HS-27A (cell line): ENCODE measurements around the gene IBSP.

Experiments
- DNase-seq: peaks from one replicate; pipeline ENCODE4 v3.0.0-alpha.2; 2012; ENCODE audit warnings: low read depth, missing footprints

The IBSP gene

GRCh38 chr4:87838205-87838604 is 38.9 kb downstream of the IBSP start:
- no peak for DNase-seq

DNA sequence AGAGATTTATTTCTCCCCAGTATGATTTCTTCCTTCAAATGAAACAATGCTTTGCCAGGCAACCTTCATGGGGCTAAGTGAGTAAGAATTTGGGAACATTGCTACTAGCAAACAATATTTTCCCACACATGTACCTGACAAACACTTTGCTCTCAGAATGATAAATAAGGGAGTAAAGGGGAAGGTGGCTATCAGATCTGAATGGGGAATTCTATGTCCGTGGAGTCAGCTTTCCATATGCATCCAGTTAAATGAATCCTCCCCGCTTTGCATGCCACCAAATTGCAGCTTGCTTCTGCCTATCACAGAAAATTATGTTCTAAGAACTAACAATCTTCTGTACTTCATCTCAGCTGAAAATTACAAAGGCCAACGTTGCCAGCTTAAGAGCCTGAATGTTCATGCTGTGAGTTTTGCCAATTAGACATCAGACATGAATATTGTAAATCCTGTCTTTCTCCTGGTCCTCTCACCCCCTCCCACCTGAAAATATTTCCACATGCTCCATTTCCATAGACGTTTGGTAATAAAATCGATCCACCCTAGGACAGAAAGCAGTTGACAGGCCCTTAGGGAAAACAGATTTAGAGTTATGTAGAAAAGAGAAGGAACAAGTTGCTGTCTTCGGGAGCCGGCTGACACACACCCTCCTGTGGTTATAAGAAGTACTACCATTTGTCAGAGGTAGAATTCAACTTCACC is 39.7 kb downstream of the IBSP start:
- no peak for DNase-seq

DNA sequence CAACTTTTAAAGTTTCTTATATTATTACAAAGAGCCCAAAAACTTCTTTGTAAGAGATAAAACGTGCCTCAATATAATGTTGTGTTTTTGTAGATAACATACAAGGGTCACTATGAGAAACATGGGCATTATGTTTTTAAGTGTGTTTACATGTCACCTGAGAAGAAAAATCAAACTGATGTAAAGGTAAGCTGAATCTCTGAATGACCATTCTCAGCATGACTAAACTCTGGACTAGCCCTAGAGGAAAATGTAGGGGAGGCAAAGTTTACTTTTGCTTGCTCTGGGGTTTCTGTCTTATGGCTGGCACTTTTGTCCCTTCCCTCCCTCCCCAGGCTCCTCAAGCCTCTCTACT is 40.2 kb downstream of the IBSP start:
- DNase-seq: no peak

- DNase-seq: no peak
Measured at GRCh38 chr4:87840149-87840548, 40.8 kb downstream of the IBSP start.

DNA sequence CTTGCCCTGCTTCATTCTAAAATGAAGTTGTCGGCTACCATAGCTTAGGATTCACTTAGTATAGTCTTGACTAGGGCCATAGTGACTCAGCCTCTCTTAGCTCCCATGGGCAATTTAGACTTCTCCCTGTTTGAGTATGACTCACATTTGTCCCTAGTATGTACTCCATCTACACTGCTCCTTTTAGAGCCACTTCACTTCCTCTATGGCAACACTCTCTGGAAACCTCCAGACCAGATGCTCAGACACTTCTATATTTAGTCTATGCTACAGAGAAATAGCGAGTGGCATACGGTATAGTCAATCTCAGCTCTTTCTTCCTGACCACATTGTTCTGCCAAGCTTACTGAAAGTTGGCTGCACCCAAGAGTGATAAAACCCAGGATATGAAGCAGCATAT is 44.6 kb downstream of the IBSP start:
- peak; percentile 66 for DNase-seq

DNA sequence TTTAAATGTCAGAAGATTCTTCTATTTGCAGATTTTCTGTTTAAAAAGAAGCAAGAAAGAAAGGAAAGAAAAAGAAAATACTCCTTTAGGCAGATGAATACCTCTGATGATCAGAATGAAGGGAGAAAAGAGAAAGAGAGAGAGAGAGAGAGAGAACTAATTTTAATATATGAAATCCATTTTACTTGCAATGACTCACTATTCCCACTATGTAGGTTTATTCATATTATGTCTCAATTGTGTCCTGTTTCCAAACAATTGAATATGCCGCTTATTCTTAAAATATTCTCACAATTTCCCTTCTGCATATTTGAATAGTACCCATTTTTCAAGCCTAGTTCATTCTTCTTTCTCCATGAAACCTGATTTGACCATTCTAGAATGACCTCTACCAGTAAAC is 45.1 kb downstream of the IBSP start:
- no peak for DNase-seq

- no peak for DNase-seq
Measured at GRCh38 chr4:87846226-87846625, 46.9 kb downstream of the IBSP start.

DNA sequence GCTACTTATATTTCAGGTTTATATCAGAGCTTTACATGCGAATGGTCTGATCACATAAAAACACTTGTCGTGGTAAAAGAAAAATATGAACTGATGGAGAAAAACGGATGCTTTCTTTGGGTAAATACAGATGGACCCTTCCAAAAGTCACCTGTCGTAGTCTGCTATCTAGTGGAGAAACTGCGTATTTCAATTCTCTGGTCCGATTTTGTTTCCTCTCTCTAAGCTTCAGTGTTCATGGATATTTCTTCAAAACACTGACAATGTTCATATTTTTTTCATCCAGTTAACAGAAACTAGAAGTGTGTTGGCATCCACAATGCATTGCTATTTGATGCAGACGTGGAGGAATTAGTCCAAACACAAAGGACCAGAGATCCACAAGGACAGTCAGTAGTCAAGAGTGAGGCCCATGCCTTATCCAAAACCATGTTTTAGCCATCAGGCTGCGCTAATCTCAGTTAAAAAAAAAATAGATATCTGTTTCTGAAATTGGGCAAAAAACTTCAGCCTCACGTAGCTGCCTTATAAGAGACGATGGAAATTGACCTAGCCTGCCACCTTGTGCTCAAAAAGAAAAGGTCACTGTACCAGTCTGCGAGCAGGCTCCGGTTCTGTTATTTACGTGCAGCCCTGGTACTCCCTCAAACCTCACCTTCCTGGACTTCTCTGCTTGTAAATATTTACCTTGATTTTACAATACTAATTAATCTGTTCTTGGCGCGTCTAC is 49.4 kb downstream of the IBSP start:
- no peak for DNase-seq

DNA sequence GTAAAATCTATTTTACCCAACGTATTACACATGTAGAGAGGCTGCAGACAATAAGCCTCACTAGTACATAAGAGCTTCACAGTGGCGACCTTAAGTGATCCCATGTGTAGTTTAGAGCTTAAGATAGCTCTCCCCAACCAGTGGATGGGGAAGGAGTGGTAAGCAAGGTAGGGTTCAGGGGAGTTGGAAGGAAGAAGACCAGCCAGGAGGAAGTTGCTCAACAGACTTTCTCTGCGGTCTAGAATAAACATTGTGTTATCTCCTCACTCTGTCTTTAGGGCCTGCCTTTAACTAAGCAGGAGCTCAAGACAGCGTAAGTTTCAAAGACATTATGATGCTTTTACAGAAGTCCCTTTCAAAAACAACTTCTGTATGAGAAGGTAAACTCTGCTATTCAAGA is 50.3 kb downstream of the IBSP start:
- DNase-seq: no peak

GRCh38 chr4:87851332-87851731 is 52.0 kb downstream of the IBSP start:
- DNase-seq: no peak

DNA sequence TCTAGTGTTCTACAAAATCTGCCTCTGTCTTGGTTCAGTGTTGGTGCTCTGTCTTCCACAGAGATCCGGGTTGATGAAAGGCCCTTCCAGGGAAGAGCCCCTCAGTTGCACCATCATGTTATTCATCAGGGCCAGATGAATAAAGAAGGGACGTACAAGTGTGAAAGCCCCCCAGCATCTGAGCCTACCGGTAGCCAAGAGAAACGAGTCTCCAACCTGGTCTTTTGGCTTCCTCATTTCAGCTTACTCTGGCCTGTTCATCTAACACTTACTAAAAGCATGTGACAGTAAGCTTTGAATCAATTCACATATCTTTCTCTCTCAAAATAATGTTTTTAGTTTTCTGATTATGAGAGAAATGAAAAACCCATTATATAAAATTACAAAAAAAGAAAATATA is 52.6 kb downstream of the IBSP start:
- DNase-seq: no peak

DNA sequence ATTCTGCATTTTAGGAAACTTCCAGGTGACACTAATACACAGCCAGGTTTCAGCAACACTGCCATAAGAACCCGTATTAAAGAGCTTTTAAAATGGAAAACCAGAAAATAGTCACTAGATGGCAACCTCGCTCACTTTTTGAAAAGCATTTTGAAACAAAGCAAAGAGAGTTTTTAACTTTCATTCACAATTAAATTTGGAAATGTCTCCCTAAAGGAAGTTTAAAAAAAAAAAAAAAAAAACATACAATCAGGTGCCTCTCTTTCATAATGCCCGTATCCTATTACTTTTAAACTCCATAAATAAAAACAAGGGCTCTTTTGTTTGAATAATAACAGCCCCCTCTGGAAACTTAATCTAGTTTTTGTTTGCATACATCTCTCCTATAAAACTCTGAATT is 53.8 kb downstream of the IBSP start:
- no peak for DNase-seq

DNA sequence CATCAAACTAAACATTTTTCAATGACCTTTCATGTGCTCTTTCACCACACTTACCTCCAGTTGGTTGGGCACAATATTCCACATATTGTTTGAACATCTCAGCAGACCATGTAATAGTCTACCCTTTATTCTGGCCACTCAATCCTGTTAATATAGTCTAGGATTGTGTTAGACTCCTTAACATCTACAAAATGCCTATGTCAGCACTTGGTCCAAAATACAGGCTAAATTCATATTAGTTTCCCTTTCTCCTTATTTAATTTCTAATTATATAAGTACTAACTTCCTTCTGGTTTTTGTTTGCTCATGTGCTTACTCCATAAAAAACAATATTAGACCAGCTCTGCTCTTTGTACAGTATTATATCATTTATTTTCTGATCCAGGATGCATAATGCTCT is 54.5 kb downstream of the IBSP start:
- DNase-seq: no peak

DNA sequence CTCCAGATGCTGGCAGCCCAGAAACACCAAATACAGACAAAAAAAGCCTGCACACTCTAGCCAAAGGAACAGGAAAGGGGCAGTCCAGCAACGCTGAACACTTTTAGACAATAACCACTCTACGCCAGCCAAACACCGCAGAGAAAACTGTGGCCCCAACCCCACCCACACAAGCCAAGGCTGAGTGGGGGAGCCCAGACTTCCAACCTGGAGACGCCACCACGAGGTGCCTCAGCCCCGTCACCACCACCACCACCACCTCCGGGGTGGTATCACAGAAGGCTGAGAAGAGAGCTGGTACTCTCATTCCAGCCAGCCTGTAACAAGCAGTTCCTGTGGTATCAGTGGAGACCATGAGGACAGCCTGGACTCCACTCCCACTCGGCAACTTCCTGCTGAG is 56.2 kb downstream of the IBSP start:
- DNase-seq: no peak

DNA sequence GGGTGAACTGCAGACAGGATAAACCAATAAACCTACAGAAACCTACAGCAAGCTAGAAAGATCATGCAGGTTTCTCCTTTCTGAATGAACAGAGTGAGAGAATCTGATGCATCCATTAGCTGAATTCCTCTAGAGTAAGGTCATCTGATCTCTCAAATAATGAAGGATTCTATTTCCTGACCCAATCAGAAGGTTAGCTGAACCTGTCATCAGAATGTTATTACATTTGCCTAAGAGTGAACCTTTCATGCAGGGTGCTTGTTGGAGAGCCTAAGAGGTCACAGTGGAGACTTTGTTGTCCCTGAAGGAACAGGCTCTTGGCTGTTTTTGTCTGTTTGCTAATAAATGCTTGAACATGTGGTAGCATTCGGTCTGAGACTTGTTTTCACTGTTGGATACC is 57.5 kb downstream of the IBSP start:
- DNase-seq: no peak

DNA sequence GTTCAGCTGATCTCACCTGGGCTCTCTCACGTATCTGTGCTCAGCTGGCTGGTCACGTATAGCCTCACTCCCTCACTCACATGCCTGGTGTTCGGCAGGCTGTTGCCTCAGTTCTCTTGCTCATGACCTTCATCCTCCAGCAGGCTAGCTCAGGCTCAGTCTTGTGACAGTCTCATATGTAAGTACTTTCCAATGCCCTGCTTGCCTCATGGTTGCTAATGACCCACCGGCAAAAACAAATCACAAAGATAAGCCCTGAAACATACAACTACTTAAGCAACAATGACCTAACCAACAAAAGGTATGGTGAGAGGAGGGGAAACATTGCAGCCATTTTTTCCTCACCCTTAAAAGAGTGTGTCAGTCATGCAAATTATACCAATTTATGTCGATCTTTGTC is 58.4 kb downstream of the IBSP start:
- no peak for DNase-seq
